HT-29 (cell line): Measurements from ENCODE around the gene VAMP4. TPM values are rescaled to one million over a fixed set of nuclear protein-coding genes. Genes with fewer than 3 reads are reported as not detected.
"Not testable (repeated sequence)": the region's sequence is repeated elsewhere in the genome, so short reads cannot be mapped to it uniquely, and the experiment has no call there.

Experiments used
- DNase-seq: peaks from one replicate; pipeline ENCODE4 v3.0.0-alpha.2; 2015; ENCODE audit warnings: low spot score
- total RNA-seq: library from RNA; depleted of rRNA; stranded (reverse); fragments of >200 nt; shearing (Covaris generic); gene quantifications from 2 replicates; pipeline ENCODE4 v1.2.3, GENCODE V29; 2014

VAMP4 gene
- total RNA-seq, 1 experiment from 2014 or later, result 0.15 TPM

DNA sequence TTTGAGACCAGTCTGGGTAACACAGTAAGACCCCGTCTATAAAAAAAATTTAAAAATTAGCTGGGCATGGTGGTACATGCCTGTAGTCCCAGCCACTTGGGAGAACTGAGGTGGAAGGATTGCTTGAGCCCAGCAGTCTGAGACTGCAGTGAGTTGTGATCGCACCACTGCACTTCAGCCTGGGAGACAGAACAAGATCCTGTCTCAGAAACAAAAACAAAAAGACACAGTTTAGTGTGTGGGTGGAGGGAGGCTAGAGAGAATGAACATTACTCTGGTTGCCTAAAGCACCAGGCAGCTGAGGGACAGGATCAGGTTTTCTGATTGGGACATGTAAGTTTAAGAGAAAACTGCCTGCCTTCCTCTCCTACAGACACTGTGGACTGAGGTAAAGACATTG is 42.3 kb downstream of the VAMP4 start:
- DNase-seq, result no peak

DNA sequence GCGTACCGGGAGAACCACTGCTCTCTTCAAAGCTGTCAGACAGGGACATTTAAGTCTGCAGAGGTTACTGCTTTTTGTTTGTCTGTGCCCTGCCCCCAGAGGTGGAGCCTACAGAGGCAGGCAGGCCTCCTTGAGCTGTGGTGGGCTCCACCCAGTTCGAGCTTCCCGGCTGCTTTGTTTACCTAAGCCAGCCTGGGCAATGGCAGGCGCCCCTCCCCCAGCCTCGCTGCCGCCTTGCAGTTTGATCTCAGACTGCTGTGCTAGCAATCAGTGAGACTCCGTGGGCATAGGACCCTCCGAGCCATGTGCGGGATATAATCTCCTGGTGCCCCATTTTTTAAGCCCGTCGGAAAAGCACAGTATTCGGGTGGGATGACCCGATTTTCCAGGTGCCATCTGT is 46.1 kb downstream of the VAMP4 start:
- not testable (repeated sequence) for DNase-seq

GRCh38 chr1:171693541-171693940 is 48.3 kb downstream of the VAMP4 start:
- DNase-seq, result not testable (repeated sequence)

- no peak for DNase-seq
These were observed 58.0 kb downstream of the VAMP4 start for GRCh38 chr1:171683870-171684269.

- no peak for DNase-seq
These were observed 61.5 kb downstream of the VAMP4 start for GRCh38 chr1:171680339-171680738.

- DNase-seq, result no peak
These were observed 65.0 kb downstream of the VAMP4 start for GRCh38 chr1:171676823-171677222.

GRCh38 chr1:171674431-171675405 is 67.1 kb downstream of the VAMP4 start:
- DNase-seq, result no peak

DNA sequence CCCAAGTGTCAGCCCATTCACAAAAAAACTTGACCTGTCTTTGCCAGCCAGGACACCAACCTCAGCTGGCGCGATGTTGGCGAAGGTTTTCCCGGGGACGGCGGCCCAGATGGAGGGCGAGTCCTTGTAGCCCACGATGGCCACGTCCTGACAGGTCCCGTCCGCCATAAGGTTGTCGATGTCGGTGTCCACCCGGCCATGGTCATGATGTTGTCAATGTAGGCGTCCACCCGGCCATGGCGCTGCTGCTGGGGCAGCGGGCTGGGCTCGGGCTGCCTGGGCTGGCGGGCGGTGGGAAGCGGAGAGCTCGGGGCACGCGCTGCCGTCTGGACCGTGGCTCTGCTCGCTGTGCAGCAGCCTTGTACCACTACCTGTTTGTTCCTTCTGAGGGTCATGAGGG is 71.1 kb downstream of the VAMP4 start:
- no peak for DNase-seq

DNA sequence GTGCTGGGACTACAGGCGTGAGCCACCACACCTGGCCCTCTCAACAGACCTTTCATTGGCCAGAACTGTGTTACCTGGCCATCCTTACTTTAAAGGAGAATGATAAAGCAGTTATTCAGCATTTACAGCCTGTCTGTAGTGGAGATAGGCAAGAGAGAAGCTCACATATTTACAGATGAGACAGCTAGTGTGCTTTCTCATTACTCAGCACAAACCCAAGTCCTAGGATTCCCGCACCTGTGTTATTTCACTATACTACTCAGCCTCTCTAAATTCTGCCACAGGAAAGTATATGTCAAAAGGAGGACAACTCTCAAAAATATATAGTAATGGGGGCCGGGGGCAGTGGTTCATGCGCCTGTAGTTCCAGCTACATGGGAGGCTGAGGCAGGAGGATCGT is 73.5 kb downstream of the VAMP4 start:
- no peak for DNase-seq

DNA sequence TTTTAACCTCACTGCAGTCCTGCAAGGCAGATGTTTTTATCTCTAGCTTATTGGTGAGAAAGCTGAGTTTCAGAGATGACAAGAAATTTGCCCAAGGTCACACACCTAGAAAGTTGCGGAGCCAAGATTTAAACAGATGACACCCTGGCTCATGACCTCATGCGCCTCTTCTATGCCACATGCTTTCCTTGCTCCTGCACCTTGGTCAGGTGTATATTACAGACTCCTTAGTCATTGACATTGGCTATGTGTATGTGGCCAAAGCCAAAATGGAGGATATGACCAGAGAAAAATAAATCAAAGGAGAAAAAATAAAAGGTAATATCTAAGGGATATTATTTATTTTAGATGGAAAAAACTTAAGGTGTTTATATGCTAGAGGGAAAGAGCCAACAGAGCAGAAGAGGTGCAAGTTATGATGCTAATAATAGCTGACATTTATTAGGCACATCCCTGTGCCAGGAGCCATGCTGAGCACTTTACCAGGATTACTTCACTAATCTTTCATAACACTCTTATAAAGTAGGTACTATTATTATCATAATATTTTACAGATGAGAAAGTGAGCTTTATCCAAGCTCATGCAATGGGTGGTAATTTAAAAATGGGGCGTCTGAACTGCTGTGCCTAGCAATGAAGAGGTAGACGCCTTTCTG is 75.6 kb downstream of the VAMP4 start:
- no peak for DNase-seq

DNA sequence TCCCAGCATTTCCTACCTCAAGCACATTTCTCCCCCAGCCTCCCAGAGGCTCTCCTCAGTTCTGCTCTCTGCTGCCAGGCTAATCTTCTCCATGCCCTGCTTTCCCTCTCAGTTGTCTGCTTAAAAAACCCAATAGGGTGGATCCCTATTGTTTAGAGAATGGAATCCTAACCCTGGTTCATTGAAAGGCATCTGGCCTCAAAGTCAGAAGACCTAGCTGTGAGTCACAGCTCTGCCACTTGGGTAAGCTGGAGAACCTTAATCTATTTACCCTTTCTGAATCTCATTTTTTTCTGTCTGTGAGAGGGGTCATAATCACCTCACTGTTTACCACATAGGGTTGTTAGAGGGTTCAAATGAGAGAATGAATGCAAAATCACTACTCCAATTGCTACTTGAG is 76.9 kb downstream of the VAMP4 start:
- peak; percentile 3 for DNase-seq

DNA sequence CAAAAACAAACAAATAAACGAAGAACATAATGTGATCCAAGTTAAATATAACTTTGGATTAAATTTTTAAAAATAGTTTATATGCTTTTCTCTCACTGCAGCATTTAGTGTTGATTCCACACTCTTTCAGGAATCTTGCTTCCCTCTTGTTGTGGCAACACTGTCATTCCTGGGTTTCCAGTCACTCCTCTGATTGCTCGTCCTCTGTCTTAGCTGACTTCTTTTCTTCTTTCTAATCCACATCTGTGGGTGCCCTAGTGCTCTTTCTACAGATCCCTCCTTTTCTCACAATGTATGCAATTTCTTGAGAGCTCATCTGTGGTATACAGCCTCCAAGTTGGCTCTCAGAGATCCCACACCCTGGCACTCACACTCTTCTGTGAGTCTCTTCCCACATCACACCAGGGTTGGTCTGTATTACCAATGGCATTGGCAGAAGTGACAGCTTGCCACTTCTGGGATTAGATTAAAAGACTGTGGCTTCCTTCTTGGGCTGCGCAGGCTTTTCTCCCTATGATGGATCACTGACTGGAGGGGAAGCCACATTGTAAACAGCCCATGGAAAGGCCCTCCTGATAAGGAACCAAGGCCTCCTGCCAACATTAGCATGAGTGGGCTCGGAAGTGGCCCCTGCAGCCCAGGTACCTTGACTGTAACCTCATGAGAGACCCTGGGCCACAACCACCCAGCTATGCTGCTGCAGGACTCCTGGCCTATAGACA is 77.8 kb downstream of the VAMP4 start:
- DNase-seq, result no peak

GRCh38 chr1:171663036-171663853 is 78.6 kb downstream of the VAMP4 start:
- DNase-seq, result no peak

DNA sequence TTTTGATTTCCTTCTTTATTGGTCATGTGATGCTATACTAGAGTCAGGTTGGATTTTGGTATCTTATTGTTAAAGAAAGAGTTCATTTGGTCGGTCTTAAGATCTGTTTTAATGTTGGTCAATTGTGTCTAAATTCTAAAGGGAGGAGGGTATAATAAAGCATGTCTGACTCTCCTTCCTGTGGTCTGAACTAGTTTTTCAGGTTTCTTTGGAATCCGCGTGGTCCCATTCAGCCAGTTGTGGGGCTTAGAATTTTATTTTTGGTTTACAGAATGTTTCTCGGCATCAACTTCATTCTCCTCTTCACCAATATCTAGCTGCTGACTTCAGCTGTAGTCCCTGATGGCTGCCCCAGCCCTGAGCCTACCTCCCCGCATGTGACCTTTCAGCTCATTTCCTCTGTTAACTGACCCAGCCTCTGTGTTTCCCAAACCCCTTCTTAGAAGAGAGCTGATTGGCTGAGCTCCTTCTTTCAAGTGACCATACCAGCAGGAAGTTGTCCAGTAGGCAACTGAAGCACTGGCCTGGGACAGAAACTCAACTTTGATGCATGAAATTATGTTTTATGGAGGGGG is 80.7 kb downstream of the VAMP4 start:
- DNase-seq, result peak; percentile 56

GRCh38 chr1:171656206-171656605 is 85.7 kb downstream of the VAMP4 start:
- peak; percentile 17 for DNase-seq

GRCh38 chr1:171655746-171656116 is 86.1 kb downstream of the VAMP4 start:
- no peak for DNase-seq

DNA sequence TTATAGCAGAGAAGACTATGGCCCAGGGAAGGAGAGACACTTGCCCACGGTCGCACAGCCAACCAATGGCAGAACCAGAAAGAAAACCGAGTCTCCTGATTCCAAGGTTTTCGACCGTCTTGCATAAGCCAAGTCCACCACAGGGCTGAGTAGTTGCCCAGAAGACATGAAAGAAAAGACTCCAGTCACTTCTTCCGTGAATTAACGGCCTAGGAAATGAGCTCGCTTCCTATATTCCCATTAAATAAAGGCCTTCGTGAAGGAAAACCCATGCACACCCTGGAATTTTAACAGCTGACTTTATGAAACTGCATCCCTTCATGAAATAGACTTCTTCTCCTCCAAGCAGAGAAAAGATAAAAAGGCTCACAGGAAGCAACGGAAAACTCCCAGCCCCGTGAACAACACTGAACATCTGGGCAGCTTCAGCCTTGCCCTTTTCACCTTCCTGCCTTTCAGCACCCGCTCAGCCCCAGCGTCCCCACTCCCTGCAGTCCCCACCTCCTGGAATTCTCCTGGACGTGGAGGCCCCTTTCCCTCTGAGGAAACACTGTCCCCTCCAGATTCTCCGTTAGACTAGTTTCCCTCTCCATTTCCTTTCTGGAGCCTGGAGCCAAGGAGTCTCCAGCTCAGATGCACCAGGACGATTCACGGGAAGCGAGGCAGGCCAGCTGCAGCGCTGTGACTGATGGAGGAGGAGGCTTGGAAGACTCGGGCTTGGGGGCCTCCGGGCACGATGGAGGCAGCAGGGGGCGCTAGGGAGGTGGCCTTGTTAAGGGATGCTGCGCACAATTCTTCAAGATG is 86.7 kb downstream of the VAMP4 start:
- DNase-seq, result peak; percentile 41

GRCh38 chr1:171654201-171654941 is 87.5 kb downstream of the VAMP4 start:
- DNase-seq, result no peak

- DNase-seq, result no peak
These were observed 88.1 kb downstream of the VAMP4 start for GRCh38 chr1:171653796-171654195.
